ENCODE results near the gene TRIML2.

- TF ChIP-seq POLR2A (IDR thresholded peaks at IDR 0.05) (no peak), CTCF (IDR thresholded peaks at IDR 0.05 in 4 of 5, conservative IDR thresholded peaks at IDR 0.05 in 1 of 5) (no peak)
Observed at GRCh38 chr4:188092824-188093223, 16.6 kb downstream of the TRIML2 start.

Measured in gastrocnemius medialis (tissue), 4 donors.